ENCODE data around the gene KRT7.
A peak's percentile ranks its signal among the peaks of the same experiment; 100 is the strongest.

DNA sequence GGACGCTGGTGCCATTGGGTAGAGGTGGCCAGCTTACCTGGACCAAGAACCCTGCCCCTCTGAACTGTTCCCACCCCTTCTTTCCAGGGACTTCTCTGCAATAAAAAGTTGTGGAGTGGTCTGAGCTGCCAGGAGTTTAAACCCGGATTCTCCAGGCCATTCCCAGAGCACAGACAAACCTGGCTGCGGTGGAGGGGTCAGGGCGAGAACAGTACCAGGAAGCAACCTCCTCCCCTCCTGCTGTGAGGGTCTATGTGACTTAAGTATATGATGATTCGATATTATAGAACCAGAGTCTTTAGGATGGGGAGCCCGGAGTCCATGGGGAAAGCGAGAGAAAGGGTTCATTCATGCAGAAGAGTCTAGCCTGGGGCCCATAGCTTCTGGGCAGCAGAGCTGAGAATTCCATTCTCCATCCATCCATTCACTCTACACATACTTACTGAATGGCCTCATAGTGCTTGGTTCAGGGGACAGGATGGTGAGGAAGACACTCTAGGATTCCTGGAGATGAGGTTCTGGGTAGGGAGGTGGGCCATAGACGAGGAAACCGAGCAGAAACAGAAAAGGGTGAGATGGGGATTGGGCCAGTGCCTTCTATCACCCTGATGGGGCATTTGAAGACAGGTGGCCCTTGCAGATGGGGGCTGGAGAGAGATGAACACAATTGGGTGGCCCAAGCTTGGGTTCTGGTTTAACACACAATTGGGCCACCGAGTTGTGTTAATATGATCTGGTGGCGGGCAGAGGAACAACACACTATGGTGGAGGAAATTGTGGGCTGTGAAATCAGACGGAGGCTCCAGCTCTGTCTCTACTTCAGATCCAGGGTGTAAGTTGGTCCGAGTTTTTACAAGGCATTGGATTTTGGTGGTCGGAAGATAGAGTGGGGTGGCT, 46.6 kb downstream of the KRT7 start:
- TF ChIP-seq EP300 (IDR thresholded peaks at IDR 0.05) (no peak), POLR2A (IDR thresholded peaks at IDR 0.05) (no peak)
- TF ChIP-seq, protein P1, sequence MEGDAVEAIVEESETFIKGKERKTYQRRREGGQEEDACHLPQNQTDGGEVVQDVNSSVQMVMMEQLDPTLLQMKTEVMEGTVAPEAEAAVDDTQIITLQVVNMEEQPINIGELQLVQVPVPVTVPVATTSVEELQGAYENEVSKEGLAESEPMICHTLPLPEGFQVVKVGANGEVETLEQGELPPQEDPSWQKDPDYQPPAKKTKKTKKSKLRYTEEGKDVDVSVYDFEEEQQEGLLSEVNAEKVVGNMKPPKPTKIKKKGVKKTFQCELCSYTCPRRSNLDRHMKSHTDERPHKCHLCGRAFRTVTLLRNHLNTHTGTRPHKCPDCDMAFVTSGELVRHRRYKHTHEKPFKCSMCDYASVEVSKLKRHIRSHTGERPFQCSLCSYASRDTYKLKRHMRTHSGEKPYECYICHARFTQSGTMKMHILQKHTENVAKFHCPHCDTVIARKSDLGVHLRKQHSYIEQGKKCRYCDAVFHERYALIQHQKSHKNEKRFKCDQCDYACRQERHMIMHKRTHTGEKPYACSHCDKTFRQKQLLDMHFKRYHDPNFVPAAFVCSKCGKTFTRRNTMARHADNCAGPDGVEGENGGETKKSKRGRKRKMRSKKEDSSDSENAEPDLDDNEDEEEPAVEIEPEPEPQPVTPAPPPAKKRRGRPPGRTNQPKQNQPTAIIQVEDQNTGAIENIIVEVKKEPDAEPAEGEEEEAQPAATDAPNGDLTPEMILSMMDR (IDR thresholded peaks at IDR 0.05): peak in 1 of 5 experiments; percentile 7

All from tibial nerve (tissue), 4 donors.